Hepatocyte (in vitro differentiated cells): ENCODE results near the gene F7.

Source experiments
- CTCF ChIP-seq: fragments of 200-600 bp; sonication (generic); IDR thresholded peaks from 2 replicates; pipeline ENCODE4 v1.5.1; 2016; ENCODE audit warnings: antibody characterized with exemption, mild to moderate bottlenecking; ENCODE audit not compliant: poor library complexity
- EZH2phosphoT487 ChIP-seq: fragments of 200-600 bp; sonication (generic); IDR thresholded peaks from one replicate; pipeline ENCODE4 v1.6.1; 2018; ENCODE audit warnings: antibody characterized with exemption, mild to moderate bottlenecking, low read depth, moderate library complexity; ENCODE audit not compliant: unreplicated experiment, severe bottlenecking

- TF ChIP-seq CTCF (no peak), EZH2phosphoT487 (no peak)
These were observed 57.4 kb downstream of the F7 start for GRCh38 chr13:113162783-113163685.
